ENCODE measurements around the gene ETV6. TPM values are rescaled to one million over a fixed set of nuclear protein-coding genes. Genes with fewer than 3 reads are reported as not detected.

The ETV6 gene
- total RNA-seq, 1 experiment from 2014 or later, result 17.2 TPM

- Histone ChIP-seq H3K4me1 (ENCODE audit: control insufficient read depth, insufficient read depth, low read length) (peaks cover 10% of the 10 kb centered on the region; the same call in 1 of the 2 replicates), H3K4me3 (ENCODE audit: low read depth in 2 of 2, low read length in 2 of 2) (no peak overlapping the region), H3K9me3 (ENCODE audit: control insufficient read depth, insufficient read depth, low read depth, low read length) (no peaks in the 10 kb centered on the region), H3K27me3 (ENCODE audit: control insufficient read depth, insufficient read depth, low read length) (no peaks in the 10 kb centered on the region), H3K36me3 (ENCODE audit: control insufficient read depth, insufficient read depth, low read length) (no peaks in the 10 kb centered on the region), H3K27ac (ENCODE audit: low read length) (no peak overlapping the region)
- ATAC-seq (no peak), DNase-seq (ENCODE audit: low read depth, low spot score) (no peak)
- ChIA-PET POLR2A (no interaction called here), CTCF (no interaction called here)
- intact Hi-C loops (cut with micrococcal nuclease; ENCODE audit: unreplicated experiment) (no loop called here), in situ Hi-C loops (cut with HindIII; ENCODE audit: low pct_unique_long_range_greater_than_20kb, low sequenced_read_pairs) (no loop called here)
- TF ChIP-seq REST (IDR thresholded peaks at IDR 0.05; ENCODE audit: insufficient read depth in 1 of 2, low read depth in 2 of 2, low read length in 1 of 2) (no peak), CTCF (IDR thresholded peaks at IDR 0.05) (no peak)
- no TSS peak for BruUV-seq (replicated peaks)
Measured at GRCh38 chr12:11655842-11656241, 6.4 kb downstream of the ETV6 start.

GRCh38 chr12:11656550-11656949 lies 7.1 kb downstream of the ETV6 start:
- intact Hi-C loops (cut with micrococcal nuclease; ENCODE audit: unreplicated experiment) (no loop called here), in situ Hi-C loops (cut with HindIII; ENCODE audit: low pct_unique_long_range_greater_than_20kb, low sequenced_read_pairs) (no loop called here)
- Histone ChIP-seq H3K36me3 (ENCODE audit: control insufficient read depth, insufficient read depth, low read length) (no peaks in the 10 kb centered on the region), H3K4me1 (ENCODE audit: control insufficient read depth, insufficient read depth, low read length) (peaks cover 5% of the 10 kb centered on the region; the same call in 1 of the 2 replicates), H3K9me3 (ENCODE audit: control insufficient read depth, insufficient read depth, low read depth, low read length) (no peaks in the 10 kb centered on the region), H3K27ac (ENCODE audit: low read length) (no peak overlapping the region; the same call in 1 of the 2 replicates), H3K4me3 (ENCODE audit: low read depth in 2 of 2, low read length in 2 of 2) (no peak overlapping the region), H3K27me3 (ENCODE audit: control insufficient read depth, insufficient read depth, low read length) (no peaks in the 10 kb centered on the region)
- ChIA-PET CTCF (no interaction called here), POLR2A (no interaction called here)
- DNase-seq (ENCODE audit: low read depth, low spot score) (no peak), ATAC-seq (no peak)
- no TSS peak for BruUV-seq (replicated peaks)
- no peak for TF ChIP-seq CTCF (IDR thresholded peaks at IDR 0.05)
- TF ChIP-seq TCF7L2 (IDR thresholded peaks at IDR 0.05; ENCODE audit: low read depth, low read length), result no peak
- TF ChIP-seq POLR2AphosphoS5 (IDR thresholded peaks at IDR 0.05; ENCODE audit: low read depth, low read length), result no peak
- no peak for TF ChIP-seq SIN3A (IDR thresholded peaks at IDR 0.05; ENCODE audit: borderline replicate concordance, insufficient read depth, low read depth, low read length)
- TF ChIP-seq REST (IDR thresholded peaks at IDR 0.05; ENCODE audit: insufficient read depth in 1 of 2, low read depth in 2 of 2, low read length in 1 of 2), result no peak

Data from Panc1 (cell line).